SJSA1 (cell line): ENCODE results near the gene TRIL. TPM values are rescaled to one million over a fixed set of nuclear protein-coding genes. Genes with fewer than 3 reads are reported as not detected.
A peak's percentile ranks its signal among the peaks of the same experiment; 100 is the strongest.

Experiments used
- DNase-seq, 2 experiments: peaks; one replicate each; pipeline ENCODE4 v3.0.0-alpha.2; 2015 to 2020; ENCODE audit warnings: low spot score in 2 of 2, low read depth in 1 of 2
- H3K27ac ChIP-seq: fragments of 250-450 bp; sonication (Bioruptor Pico); 2 replicates; pipeline ENCODE4 v1.5.1; 2020; ENCODE audit warnings: mild to moderate bottlenecking, moderate library complexity
- H3K27me3 ChIP-seq: fragments of 250-450 bp; sonication (Bioruptor Pico); replicated peaks from 2 replicates; pipeline ENCODE4 v1.5.1; 2020; ENCODE audit warnings: mild to moderate bottlenecking, moderate library complexity
- H3K36me3 ChIP-seq: fragments of 250-450 bp; sonication (Bioruptor Pico); 2 replicates; pipeline ENCODE4 v1.5.1; 2020; ENCODE audit warnings: mild to moderate bottlenecking
- H3K4me1 ChIP-seq: fragments of 250-450 bp; sonication (Bioruptor Pico); replicated peaks from 2 replicates; pipeline ENCODE4 v1.6.1; 2021; ENCODE audit warnings: mild to moderate bottlenecking
- H3K4me3 ChIP-seq: fragments of 250-450 bp; sonication (Bioruptor Pico); 2 replicates; pipeline ENCODE4 v1.5.1; 2020; ENCODE audit warnings: mild to moderate bottlenecking
- H3K9me3 ChIP-seq: fragments of 250-450 bp; sonication (Bioruptor Pico); replicated peaks from 2 replicates; pipeline ENCODE4 v1.5.1; 2020; ENCODE audit warnings: mild to moderate bottlenecking
- total RNA-seq: library from RNA; depleted of rRNA; stranded (reverse); fragments of >200 nt; shearing (Covaris generic); gene quantifications from 2 replicates; pipeline ENCODE4 v1.2.3, GENCODE V29; 2014

Gene TRIL
- total RNA-seq, 1 experiment from 2014 or later = 0.05 TPM

- Histone ChIP-seq H3K36me3 (no peaks in the 10 kb centered on the region), H3K27me3 (no peaks in the 10 kb centered on the region; the same call in 1 of the 2 replicates), H3K4me3 (no peak overlapping the region), H3K4me1 (peaks cover 35% of the 10 kb centered on the region), H3K27ac (peak overlapping the region; percentile 62), H3K9me3 (no peaks in the 10 kb centered on the region)
- DNase-seq = no peak
Measured at GRCh38 chr7:28989211-28989980, 31.3 kb upstream of the TRIL start.

- Histone ChIP-seq H3K36me3 (no peaks in the 10 kb centered on the region), H3K27ac (peak overlapping the region; percentile 62), H3K4me3 (no peak overlapping the region), H3K4me1 (peaks cover 41% of the 10 kb centered on the region), H3K9me3 (no peaks in the 10 kb centered on the region), H3K27me3 (no peaks in the 10 kb centered on the region)
- peak; percentile 85 to 94 for DNase-seq
Measured at GRCh38 chr7:28988810-28989209, 30.7 kb upstream of the TRIL start.

- Histone ChIP-seq H3K4me1 (peaks cover 41% of the 10 kb centered on the region), H3K4me3 (no peak overlapping the region), H3K27ac (peak overlapping the region; percentile 32), H3K9me3 (no peaks in the 10 kb centered on the region), H3K36me3 (no peaks in the 10 kb centered on the region), H3K27me3 (no peaks in the 10 kb centered on the region)
- no peak for DNase-seq
Measured at GRCh38 chr7:28988091-28988490, 30.0 kb upstream of the TRIL start.

GRCh38 chr7:28986765-28987110 is 28.6 kb upstream of the TRIL start:
- no peak overlapping the region for H3K4me3 ChIP-seq

GRCh38 chr7:28986028-28986764 is 28.1 kb upstream of the TRIL start:
- Histone ChIP-seq H3K4me1 (peaks cover 41% of the 10 kb centered on the region), H3K27me3 (no peaks in the 10 kb centered on the region), H3K36me3 (no peaks in the 10 kb centered on the region), H3K4me3 (no peak overlapping the region), H3K9me3 (no peaks in the 10 kb centered on the region), H3K27ac (no peak overlapping the region)
- no peak for DNase-seq

More at GRCh38 chr7:28986765-28987110, 28.6 kb upstream of the TRIL start:
- no peak for DNase-seq
- Histone ChIP-seq H3K27ac (no peak overlapping the region), H3K4me1 (peaks cover 41% of the 10 kb centered on the region), H3K9me3 (no peaks in the 10 kb centered on the region), H3K36me3 (no peaks in the 10 kb centered on the region), H3K27me3 (no peaks in the 10 kb centered on the region)

GRCh38 chr7:28984631-28985030 is 26.5 kb upstream of the TRIL start:
- H3K36me3 ChIP-seq = no peaks in the 10 kb centered on the region
- peak overlapping the region; percentile 59 for H3K27ac ChIP-seq
- H3K9me3 ChIP-seq = no peaks in the 10 kb centered on the region
- DNase-seq = peak; percentile 83 to 85
- no peak overlapping the region for H3K4me3 ChIP-seq
- no peaks in the 10 kb centered on the region for H3K27me3 ChIP-seq
- H3K4me1 ChIP-seq = peaks cover 41% of the 10 kb centered on the region

GRCh38 chr7:28984217-28984616 is 26.1 kb upstream of the TRIL start:
- no peak overlapping the region for H3K4me3 ChIP-seq
- H3K9me3 ChIP-seq = no peaks in the 10 kb centered on the region
- H3K4me1 ChIP-seq = peaks cover 37% of the 10 kb centered on the region
- H3K36me3 ChIP-seq = no peaks in the 10 kb centered on the region
- H3K27me3 ChIP-seq = no peaks in the 10 kb centered on the region
- no peak for DNase-seq
- peak overlapping the region; percentile 59; the same call in 1 of the 2 replicates for H3K27ac ChIP-seq

GRCh38 chr7:28983396-28984190 is 25.5 kb upstream of the TRIL start:
- peaks cover 31% of the 10 kb centered on the region for H3K4me1 ChIP-seq
- no peak overlapping the region for H3K27ac ChIP-seq
- H3K4me3 ChIP-seq = no peak overlapping the region

GRCh38 chr7:28981161-28981465 is 23.0 kb upstream of the TRIL start:
- no peaks in the 10 kb centered on the region for H3K36me3 ChIP-seq
- DNase-seq = no peak
- H3K4me1 ChIP-seq = peaks cover 18% of the 10 kb centered on the region
- H3K9me3 ChIP-seq = no peaks in the 10 kb centered on the region
- no peak overlapping the region for H3K4me3 ChIP-seq
- no peaks in the 10 kb centered on the region for H3K27me3 ChIP-seq
- no peak overlapping the region for H3K27ac ChIP-seq

More at GRCh38 chr7:28983396-28984190, 25.5 kb upstream of the TRIL start:
- Histone ChIP-seq H3K9me3 (no peaks in the 10 kb centered on the region), H3K36me3 (no peaks in the 10 kb centered on the region), H3K27me3 (no peaks in the 10 kb centered on the region)
- no peak for DNase-seq

GRCh38 chr7:28980451-28981160 is 22.5 kb upstream of the TRIL start:
- H3K27ac ChIP-seq = no peak overlapping the region
- no peaks in the 10 kb centered on the region for H3K9me3 ChIP-seq
- H3K4me1 ChIP-seq = peaks cover 18% of the 10 kb centered on the region
- no peak overlapping the region for H3K4me3 ChIP-seq
- DNase-seq = no peak
- H3K27me3 ChIP-seq = no peaks in the 10 kb centered on the region
- no peaks in the 10 kb centered on the region for H3K36me3 ChIP-seq

- Histone ChIP-seq H3K4me1 (peaks cover 10% of the 10 kb centered on the region), H3K4me3 (no peak overlapping the region), H3K9me3 (no peaks in the 10 kb centered on the region), H3K27me3 (no peaks in the 10 kb centered on the region), H3K27ac (no peak overlapping the region), H3K36me3 (no peaks in the 10 kb centered on the region)
- DNase-seq = no peak
Measured at GRCh38 chr7:28979776-28980175, 21.6 kb upstream of the TRIL start.

GRCh38 chr7:28977881-28978280 is 19.8 kb upstream of the TRIL start:
- DNase-seq = no peak

GRCh38 chr7:28976022-28976421 is 17.9 kb upstream of the TRIL start:
- no peak for DNase-seq
- H3K9me3 ChIP-seq = 0 out of 2 replicates have a peak, but pooled peaks cover 3% of the 10 kb centered on the region
- no peaks in the 10 kb centered on the region for H3K4me1 ChIP-seq
- no peaks in the 10 kb centered on the region for H3K36me3 ChIP-seq
- H3K27me3 ChIP-seq = peaks cover 8% of the 10 kb centered on the region; the same call in 1 of the 2 replicates
- H3K4me3 ChIP-seq = no peak overlapping the region
- no peak overlapping the region for H3K27ac ChIP-seq

More at GRCh38 chr7:28977881-28978280, 19.8 kb upstream of the TRIL start:
- Histone ChIP-seq H3K27ac (no peak overlapping the region), H3K9me3 (0 out of 2 replicates have a peak, but pooled peaks cover 3% of the 10 kb centered on the region), H3K27me3 (no peaks in the 10 kb centered on the region), H3K4me3 (no peak overlapping the region), H3K36me3 (no peaks in the 10 kb centered on the region), H3K4me1 (no peaks in the 10 kb centered on the region)
